Colonic mucosa (tissue), 4 donors: Measurements from ENCODE around the gene CAMTA1. TPM values are rescaled to one million over a fixed set of nuclear protein-coding genes. Genes with fewer than 3 reads are reported as not detected.

Experiments used
- DNase-seq: peaks from one replicate; pipeline ENCODE4 v3.0.0-alpha.2; 2020
- H3K27ac ChIP-seq: fragments of 200-600 bp; one replicate; pipeline ENCODE4 v1.8.0; 2021
- H3K27me3 ChIP-seq: fragments of 200-600 bp; one replicate; pipeline ENCODE4 v1.8.0; 2021
- H3K36me3 ChIP-seq: fragments of 200-600 bp; one replicate; pipeline ENCODE4 v1.8.0; 2021
- H3K4me1 ChIP-seq: fragments of 200-600 bp; one replicate; pipeline ENCODE4 v1.8.0; 2021; ENCODE audit warnings: mild to moderate bottlenecking
- H3K4me3 ChIP-seq: fragments of 200-600 bp; one replicate; pipeline ENCODE4 v1.8.0; 2021
- H3K9ac ChIP-seq, 2 donors: one replicate each; pipeline ENCODE4 v1.7.0; 2013; ENCODE audit warnings: control low read depth in 2 of 2, low read depth in 2 of 2, low read length in 2 of 2
- H3K9me3 ChIP-seq: fragments of 200-600 bp; one replicate; pipeline ENCODE4 v1.8.0; 2021
- intact Hi-C: fragments of 100-400 bp; cut with DNase I; formaldehyde crosslinking; loops from one replicate; pipeline ENCODE4 v1.14.1; 2022
- total RNA-seq, 2 donors: library from RNA; stranded (reverse); fragmentation: NEBNext Ultra II Directional in 1 of 2; extraction: Animal tissue kit (Norgen Biotek cat#: 25700) in 1 of 2; gene quantifications; one replicate each; pipeline ENCODE4 v1.2.1, GENCODE V29; 2021
- TF ChIP-seq, protein P1 (sequence below): fragments of 200-600 bp; IDR thresholded peaks from one replicate; pipeline ENCODE4 v1.8.0; 2022; ENCODE audit warnings: antibody characterized with exemption, mild to moderate bottlenecking
- donor health status: healthy.
- donor health status: DM: no; HTN: no; CAD: no.
- donor health status: DM: no; HTN: no; CAD: no.

Gene CAMTA1
- total RNA-seq, 2 donors from 2014 or later = 76.8 to 92.8 TPM

DNA sequence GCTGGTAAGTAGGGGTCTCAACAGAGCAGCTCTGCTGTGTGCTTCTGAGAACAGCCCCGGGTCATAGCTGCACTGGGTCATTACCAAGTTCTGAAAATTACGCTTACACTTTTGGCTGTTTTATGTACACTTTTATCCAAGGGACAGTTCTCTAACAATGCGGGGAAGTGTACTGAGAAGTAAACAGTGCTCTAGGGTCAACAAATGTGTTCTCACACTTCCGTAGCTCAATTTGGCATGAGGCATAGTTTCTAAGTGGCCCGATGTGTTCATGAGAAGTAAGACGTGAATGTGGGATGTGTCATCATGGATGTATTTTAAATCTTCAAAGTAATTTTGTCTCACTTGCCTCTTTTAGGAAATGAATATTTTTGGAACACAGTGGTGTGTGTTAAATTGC, 975.0 kb downstream of the CAMTA1 start:
- Histone ChIP-seq H3K9ac (no peak overlapping the region), H3K36me3 (no peaks in the 10 kb centered on the region), H3K27ac (no peak overlapping the region), H3K9me3 (no peaks in the 10 kb centered on the region), H3K4me3 (no peak overlapping the region), H3K27me3 (no peaks in the 10 kb centered on the region), H3K4me1 (no peaks in the 10 kb centered on the region)
- intact Hi-C loops = no loop called here
- no peak for DNase-seq
- TF ChIP-seq, protein P1, sequence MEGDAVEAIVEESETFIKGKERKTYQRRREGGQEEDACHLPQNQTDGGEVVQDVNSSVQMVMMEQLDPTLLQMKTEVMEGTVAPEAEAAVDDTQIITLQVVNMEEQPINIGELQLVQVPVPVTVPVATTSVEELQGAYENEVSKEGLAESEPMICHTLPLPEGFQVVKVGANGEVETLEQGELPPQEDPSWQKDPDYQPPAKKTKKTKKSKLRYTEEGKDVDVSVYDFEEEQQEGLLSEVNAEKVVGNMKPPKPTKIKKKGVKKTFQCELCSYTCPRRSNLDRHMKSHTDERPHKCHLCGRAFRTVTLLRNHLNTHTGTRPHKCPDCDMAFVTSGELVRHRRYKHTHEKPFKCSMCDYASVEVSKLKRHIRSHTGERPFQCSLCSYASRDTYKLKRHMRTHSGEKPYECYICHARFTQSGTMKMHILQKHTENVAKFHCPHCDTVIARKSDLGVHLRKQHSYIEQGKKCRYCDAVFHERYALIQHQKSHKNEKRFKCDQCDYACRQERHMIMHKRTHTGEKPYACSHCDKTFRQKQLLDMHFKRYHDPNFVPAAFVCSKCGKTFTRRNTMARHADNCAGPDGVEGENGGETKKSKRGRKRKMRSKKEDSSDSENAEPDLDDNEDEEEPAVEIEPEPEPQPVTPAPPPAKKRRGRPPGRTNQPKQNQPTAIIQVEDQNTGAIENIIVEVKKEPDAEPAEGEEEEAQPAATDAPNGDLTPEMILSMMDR = no peak

DNA sequence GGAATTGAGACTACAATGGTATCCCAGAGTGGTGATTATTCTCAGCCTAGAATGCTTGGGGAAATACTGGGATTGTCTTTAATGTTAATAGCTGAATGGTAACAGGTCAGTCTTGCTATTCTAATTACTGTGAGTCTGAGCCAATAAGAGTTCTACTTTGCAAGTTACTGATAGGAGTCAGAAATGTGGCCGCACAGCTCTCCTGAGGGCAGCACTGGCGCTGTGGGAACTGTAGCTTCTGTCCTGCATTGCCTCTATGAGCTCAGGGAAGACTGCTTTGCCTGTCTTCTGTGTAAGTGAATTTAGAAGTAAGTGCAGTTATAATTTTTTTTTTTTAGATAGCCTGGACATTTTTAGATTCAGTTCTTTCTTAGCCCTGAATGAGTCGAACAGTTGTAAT, 975.8 kb downstream of the CAMTA1 start:
- TF ChIP-seq, protein P1 = no peak
- intact Hi-C loops = no loop called here
- no peak for DNase-seq
- H3K9me3 ChIP-seq = no peaks in the 10 kb centered on the region
- no peaks in the 10 kb centered on the region for H3K27me3 ChIP-seq
- no peak overlapping the region for H3K27ac ChIP-seq
- H3K4me1 ChIP-seq = no peaks in the 10 kb centered on the region
- H3K9ac ChIP-seq = no peak overlapping the region
- H3K36me3 ChIP-seq = no peaks in the 10 kb centered on the region
- H3K4me3 ChIP-seq = no peak overlapping the region

DNA sequence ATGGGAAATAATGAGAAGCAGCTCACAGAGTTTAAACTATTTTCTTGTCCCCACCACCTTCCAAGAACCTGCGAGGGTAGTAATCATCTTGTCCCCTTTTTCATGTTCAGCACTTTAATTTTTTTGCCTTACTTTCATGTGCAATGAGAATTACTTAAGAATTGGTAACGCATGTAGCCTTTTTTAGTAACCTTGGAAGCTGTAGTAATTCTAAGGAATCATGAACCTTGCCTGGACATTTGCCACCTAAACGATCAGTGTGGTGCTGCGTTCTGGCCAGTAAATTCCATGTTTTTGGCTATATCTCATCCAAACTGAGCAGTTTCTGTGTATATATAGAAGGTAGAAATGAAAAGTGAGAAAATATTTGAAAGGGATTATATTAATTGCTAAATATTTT, 981.9 kb downstream of the CAMTA1 start:
- no peak for DNase-seq
- no peak overlapping the region for H3K9ac ChIP-seq
- no peaks in the 10 kb centered on the region for H3K36me3 ChIP-seq
- H3K9me3 ChIP-seq = no peaks in the 10 kb centered on the region
- no peak overlapping the region for H3K4me3 ChIP-seq
- H3K27me3 ChIP-seq = no peaks in the 10 kb centered on the region
- TF ChIP-seq, protein P1 = no peak
- intact Hi-C loops = no loop called here
- peaks cover 4% of the 10 kb centered on the region for H3K4me1 ChIP-seq
- H3K27ac ChIP-seq = no peak overlapping the region

DNA sequence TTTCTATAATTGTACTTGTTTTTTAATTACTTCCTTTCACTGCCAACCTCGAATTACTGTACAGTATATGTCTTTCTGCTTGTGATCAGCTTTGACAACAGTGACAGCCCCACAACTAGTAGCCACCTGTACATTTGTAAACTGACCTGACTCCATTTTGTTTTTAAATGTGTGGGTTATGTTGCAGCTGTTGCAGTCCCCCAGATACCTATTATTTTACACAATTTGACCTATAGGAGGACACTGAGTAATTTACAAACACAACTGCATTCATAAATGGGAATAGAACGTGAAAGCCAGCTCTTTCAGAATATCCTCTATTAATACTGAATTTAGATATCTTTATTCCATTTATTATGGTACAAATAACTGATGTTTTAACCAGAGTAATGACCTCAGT, 983.3 kb downstream of the CAMTA1 start:
- Histone ChIP-seq H3K9ac (no peak overlapping the region), H3K4me1 (peaks cover 4% of the 10 kb centered on the region), H3K36me3 (no peaks in the 10 kb centered on the region), H3K4me3 (no peak overlapping the region), H3K27ac (no peak overlapping the region), H3K9me3 (no peaks in the 10 kb centered on the region), H3K27me3 (no peaks in the 10 kb centered on the region)
- TF ChIP-seq, protein P1 = no peak
- intact Hi-C loops = no loop called here
- DNase-seq = no peak

DNA sequence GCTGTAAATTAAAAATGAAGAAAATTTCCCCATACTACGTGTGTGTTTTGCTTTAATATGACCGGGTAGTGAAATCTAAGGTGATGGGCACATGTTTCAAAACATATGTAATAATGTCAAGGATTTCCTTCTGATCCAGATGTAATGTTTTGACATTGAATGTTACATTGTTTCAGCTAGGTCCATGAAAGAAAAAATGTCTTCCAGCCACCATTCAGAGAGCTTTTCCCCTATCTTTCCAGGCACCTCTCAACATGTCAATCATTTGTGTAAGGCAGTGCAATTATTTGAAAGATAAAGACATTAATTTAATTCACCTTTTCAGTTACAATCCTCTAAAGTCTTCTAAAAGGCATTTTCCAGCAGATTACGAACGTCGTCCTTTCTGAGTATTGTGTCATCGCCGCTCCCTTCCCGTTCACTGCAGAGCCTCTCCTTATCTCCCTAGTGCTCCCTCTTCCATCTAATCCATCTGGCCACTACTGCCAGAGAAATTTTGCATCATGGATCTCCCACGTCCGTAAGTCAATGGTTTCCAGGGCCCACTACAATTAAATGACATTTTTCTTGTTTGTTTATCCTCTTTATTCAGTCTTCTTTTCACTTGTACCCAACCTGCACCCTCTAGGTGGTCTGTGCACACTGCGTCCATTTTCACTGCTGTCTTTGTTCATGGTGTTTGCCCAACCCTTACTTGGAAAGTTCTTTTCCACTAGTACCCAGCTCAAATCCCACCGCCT, 984.6 kb downstream of the CAMTA1 start:
- no peaks in the 10 kb centered on the region for H3K36me3 ChIP-seq
- H3K27ac ChIP-seq = no peak overlapping the region
- TF ChIP-seq, protein P1 = no peak
- H3K27me3 ChIP-seq = no peaks in the 10 kb centered on the region
- no peak overlapping the region for H3K4me3 ChIP-seq
- DNase-seq = no peak
- no peak overlapping the region for H3K9ac ChIP-seq
- intact Hi-C loops = no loop called here
- peaks cover 4% of the 10 kb centered on the region for H3K4me1 ChIP-seq
- H3K9me3 ChIP-seq = no peaks in the 10 kb centered on the region
